ENCODE measurements around the gene TRMT2B.

DNA sequence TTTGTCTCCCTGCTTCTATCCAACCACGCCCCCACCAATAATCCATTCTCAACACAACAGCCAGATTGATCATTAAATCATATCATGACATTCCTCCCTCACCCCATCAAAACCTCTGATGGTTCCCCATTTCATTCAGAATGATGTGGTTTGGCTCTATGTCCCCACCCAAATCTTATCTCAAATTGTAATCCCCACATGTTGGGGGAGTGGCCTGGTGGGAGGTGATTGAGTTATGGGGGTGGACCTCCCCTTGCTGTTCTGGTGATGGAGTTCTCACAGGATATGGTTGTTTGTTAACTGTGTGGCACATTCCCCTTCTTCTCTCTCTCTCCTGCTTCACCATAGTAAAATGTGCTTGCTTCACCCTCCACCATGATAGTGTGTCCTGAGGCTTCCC, 23.3 kb downstream of the TRMT2B start:
- TF ChIP-seq, protein P1, sequence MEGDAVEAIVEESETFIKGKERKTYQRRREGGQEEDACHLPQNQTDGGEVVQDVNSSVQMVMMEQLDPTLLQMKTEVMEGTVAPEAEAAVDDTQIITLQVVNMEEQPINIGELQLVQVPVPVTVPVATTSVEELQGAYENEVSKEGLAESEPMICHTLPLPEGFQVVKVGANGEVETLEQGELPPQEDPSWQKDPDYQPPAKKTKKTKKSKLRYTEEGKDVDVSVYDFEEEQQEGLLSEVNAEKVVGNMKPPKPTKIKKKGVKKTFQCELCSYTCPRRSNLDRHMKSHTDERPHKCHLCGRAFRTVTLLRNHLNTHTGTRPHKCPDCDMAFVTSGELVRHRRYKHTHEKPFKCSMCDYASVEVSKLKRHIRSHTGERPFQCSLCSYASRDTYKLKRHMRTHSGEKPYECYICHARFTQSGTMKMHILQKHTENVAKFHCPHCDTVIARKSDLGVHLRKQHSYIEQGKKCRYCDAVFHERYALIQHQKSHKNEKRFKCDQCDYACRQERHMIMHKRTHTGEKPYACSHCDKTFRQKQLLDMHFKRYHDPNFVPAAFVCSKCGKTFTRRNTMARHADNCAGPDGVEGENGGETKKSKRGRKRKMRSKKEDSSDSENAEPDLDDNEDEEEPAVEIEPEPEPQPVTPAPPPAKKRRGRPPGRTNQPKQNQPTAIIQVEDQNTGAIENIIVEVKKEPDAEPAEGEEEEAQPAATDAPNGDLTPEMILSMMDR (IDR thresholded peaks at IDR 0.05): no peak
- TF ChIP-seq POLR2A (IDR thresholded peaks at IDR 0.05): no peak

All from adrenal gland (tissue), 5 donors.